ENCODE measurements around the gene CYP27B1.
"Not testable (repeated sequence)": the region's sequence is repeated elsewhere in the genome, so short reads cannot be mapped to it uniquely, and the experiment has no call there.

Gene CYP27B1

GRCh38 chr12:57734591-57734990 is 32.3 kb downstream of the CYP27B1 start:
- no peak for DNase-seq

- DNase-seq, result no peak
Measured at GRCh38 chr12:57733928-57734327, 33.0 kb downstream of the CYP27B1 start.

- DNase-seq, result no peak
Measured at GRCh38 chr12:57732726-57733593, 33.9 kb downstream of the CYP27B1 start.

GRCh38 chr12:57732270-57732669 is 34.6 kb downstream of the CYP27B1 start:
- DNase-seq, result no peak

- DNase-seq, result no peak
Measured at GRCh38 chr12:57731411-57732080, 35.3 kb downstream of the CYP27B1 start.

- no peak for DNase-seq
Measured at GRCh38 chr12:57730336-57731067, 36.4 kb downstream of the CYP27B1 start.

GRCh38 chr12:57729321-57729844 is 37.5 kb downstream of the CYP27B1 start:
- no peak for DNase-seq

GRCh38 chr12:57727758-57728395 is 39.0 kb downstream of the CYP27B1 start:
- DNase-seq, result no peak

GRCh38 chr12:57726884-57727757 is 39.8 kb downstream of the CYP27B1 start:
- DNase-seq, result no peak

- DNase-seq, result no peak
Measured at GRCh38 chr12:57726151-57726883, 40.6 kb downstream of the CYP27B1 start.

- DNase-seq, result no peak
Measured at GRCh38 chr12:57725851-57726150, 41.1 kb downstream of the CYP27B1 start.

GRCh38 chr12:57724936-57725740 is 41.7 kb downstream of the CYP27B1 start:
- DNase-seq, result no peak

GRCh38 chr12:57724003-57724935 is 42.6 kb downstream of the CYP27B1 start:
- DNase-seq, result no peak

- no peak for DNase-seq
Measured at GRCh38 chr12:57723630-57723962, 43.3 kb downstream of the CYP27B1 start.

GRCh38 chr12:57722716-57723629 is 43.9 kb downstream of the CYP27B1 start:
- DNase-seq, result no peak

GRCh38 chr12:57721846-57722608 is 44.9 kb downstream of the CYP27B1 start:
- not testable (repeated sequence) for DNase-seq
